K562 (cell line): ENCODE data around the gene ZNF30. TPM values are rescaled to one million over a fixed set of nuclear protein-coding genes. Genes with fewer than 3 reads are reported as not detected.

Experiments used
- BCL6 ChIP-seq: fragments of 250-450 bp; sonication (Bioruptor Pico); IDR thresholded peaks from 2 replicates; pipeline ENCODE4 v1.4.0; 2020
- CBX3 ChIP-seq, 2 experiments: IDR thresholded peaks; 1 replicate in 1 of 2; 2 replicates in 1 of 2; pipeline ENCODE4 v1.6.1; 2012; ENCODE audit warnings: inconsistent platforms in 2 of 2, low read length in 2 of 2, borderline replicate concordance in 1 of 2, control low read depth in 1 of 2
- CREB5 ChIP-seq: fragments of 250-450 bp; sonication (Bioruptor Pico); IDR thresholded peaks from 2 replicates; pipeline ENCODE4 v1.5.0; 2020; ENCODE audit warnings: mild to moderate bottlenecking
- ELF1 ChIP-seq: fragments of 200-800 bp; sonication (Bioruptor generic); IDR thresholded peaks from 2 replicates; pipeline ENCODE4 v1.6.1; 2016; ENCODE audit warnings: missing genetic modification characterization, missing compliant biosample characterization
- ESRRB ChIP-seq: fragments of 250-450 bp; sonication (Bioruptor Pico); IDR thresholded peaks from 2 replicates; pipeline ENCODE4 v1.5.0; 2020; ENCODE audit warnings: mild to moderate bottlenecking, moderate library complexity, borderline replicate concordance
- ETS1 ChIP-seq: conservative IDR thresholded peaks from 2 replicates; pipeline ENCODE4 v1.6.1; 2011; ENCODE audit warnings: low read depth, mild to moderate bottlenecking, low read length; ENCODE audit not compliant: control insufficient read depth
- ETV1 ChIP-seq: fragments of 450-650 bp; conservative IDR thresholded peaks from 2 replicates; pipeline ENCODE4 v1.6.1; 2016; ENCODE audit warnings: missing genetic modification characterization, control low read depth, low read depth, missing compliant biosample characterization
- GABPA ChIP-seq: fragments of 200-800 bp; sonication (Bioruptor generic); conservative IDR thresholded peaks from 2 replicates; pipeline ENCODE4 v1.6.1; 2016; ENCODE audit warnings: low read depth, missing genetic modification characterization, missing compliant biosample characterization
- HDAC1 ChIP-seq, 2 experiments: fragments of 450-650 bp; IDR thresholded peaks; 2 replicates each; pipeline ENCODE4 v1.6.1; 2016 to 2017; ENCODE audit warnings: inconsistent platforms in 1 of 2, mild to moderate bottlenecking in 1 of 2, moderate library complexity in 1 of 2
- HNRNPLL ChIP-seq: fragments of 200-400 bp; formaldehyde crosslinking; IDR thresholded peaks from 2 replicates; pipeline ENCODE4 v1.6.1; 2017; ENCODE audit warnings: low read length, low read depth, mild to moderate bottlenecking; ENCODE audit not compliant: poor library complexity, severe bottlenecking
- ILF3 ChIP-seq: fragments of 450-650 bp; IDR thresholded peaks from 2 replicates; pipeline ENCODE4 v1.6.1; 2018; ENCODE audit warnings: antibody characterized with exemption, mild to moderate bottlenecking, moderate library complexity, borderline replicate concordance
- NFE2 ChIP-seq: IDR thresholded peaks from 2 replicates; pipeline ENCODE4 v1.6.1; 2014; ENCODE audit warnings: antibody characterized with exemption, low read depth
- NRF1 ChIP-seq, 2 experiments: fragments of 450-650 bp; IDR thresholded peaks in 1 of 2; conservative IDR thresholded peaks in 1 of 2; 2 replicates each; pipeline ENCODE4 v1.6.1; 2014; ENCODE audit warnings: mild to moderate bottlenecking in 2 of 2
- OTX1 ChIP-seq: fragments of 450-650 bp; formaldehyde crosslinking; IDR thresholded peaks from 2 replicates; pipeline ENCODE4 v1.4.0; 2022; ENCODE audit warnings: mild to moderate bottlenecking
- PHF8 ChIP-seq: fragments of 200-600 bp; sonication (generic); IDR thresholded peaks from 2 replicates; pipeline ENCODE4 v1.6.1; 2012; ENCODE audit warnings: mixed run types, mild to moderate bottlenecking, inconsistent platforms, low read length, moderate library complexity, borderline replicate concordance
- RBFOX2 ChIP-seq: fragments of 200-400 bp; formaldehyde crosslinking; IDR thresholded peaks from 2 replicates; pipeline ENCODE4 v1.6.1; 2017; ENCODE audit warnings: low read depth, mild to moderate bottlenecking, low read length, moderate library complexity
- RUNX1 ChIP-seq: sonication (generic); IDR thresholded peaks from 2 replicates; pipeline ENCODE4 v1.6.1; 2016; ENCODE audit warnings: antibody characterized with exemption, low read depth
- SMARCC2 ChIP-seq: fragments of 450-650 bp; IDR thresholded peaks from 2 replicates; pipeline ENCODE4 v1.6.1; 2017; ENCODE audit warnings: antibody characterized with exemption, moderate library complexity, mild to moderate bottlenecking, low read depth
- STAT5A ChIP-seq: IDR thresholded peaks from 2 replicates; pipeline ENCODE4 v1.6.1; 2012; ENCODE audit warnings: low read length, inconsistent platforms, borderline replicate concordance
- SUPT5H ChIP-seq: fragments of 450-650 bp; IDR thresholded peaks from 2 replicates; pipeline ENCODE4 v1.6.1; 2016
- ZBTB2 ChIP-seq: fragments of 450-650 bp; IDR thresholded peaks from 2 replicates; pipeline ENCODE4 v1.6.1; 2016; ENCODE audit warnings: antibody characterized with exemption
- ZFX ChIP-seq: sonication (generic); formaldehyde crosslinking; IDR thresholded peaks from 2 replicates; pipeline ENCODE4 v1.8.0; 2022; ENCODE audit warnings: mild to moderate bottlenecking, missing genetic modification reagents, moderate library complexity
- ZNF274 ChIP-seq: IDR thresholded peaks from 2 replicates; pipeline ENCODE4 v1.6.1; 2011; ENCODE audit warnings: low read depth, mild to moderate bottlenecking, low read length, moderate library complexity, borderline replicate concordance
- ZNF511 ChIP-seq: sonication (generic); formaldehyde crosslinking; IDR thresholded peaks from 2 replicates; pipeline ENCODE4 v1.8.0; 2022; ENCODE audit warnings: mild to moderate bottlenecking, missing genetic modification reagents
- polyA plus RNA-seq, 8 experiments: library from polyadenylated mRNA; depleted of rRNA in 4 of 8; stranded (reverse) in 5 of 8; unstranded in 3 of 8; fragments of >200 nt; fragmentation: Nextera tagmentation in 2 of 8; fragmentation: Illumina TruSeq in 1 of 8; extraction: Ambion mirVana in 2 of 8; extraction: Trizol in 1 of 8; gene quantifications; 2 replicates each; pipeline versions ENCODE4 v1.2.1 to v1.2.3, GENCODE V29; 2011 to 2014; ENCODE audit warnings: inconsistent platforms in 1 of 8, missing spikeins in 1 of 8
- total RNA-seq, 7 experiments: library from RNA; depleted of rRNA in 6 of 7; stranded (reverse); fragments of >200 nt in 6 of 7; fragmentation: Illumina TruSeq in 2 of 7; extraction: Trizol in 2 of 7; gene quantifications; 2 replicates each; pipeline versions ENCODE4 v1.2.1 to v1.2.3, GENCODE V29; 2011 to 2021; ENCODE audit warnings: low replicate concordance in 1 of 7

ZNF30 gene
- total and polyA plus RNA-seq, 9 of the 15 experiments (the other 6 are each of a cell fraction or from before 2014, with no cell fraction given): 7.3 to 13.4 (median 10.6) TPM

DNA sequence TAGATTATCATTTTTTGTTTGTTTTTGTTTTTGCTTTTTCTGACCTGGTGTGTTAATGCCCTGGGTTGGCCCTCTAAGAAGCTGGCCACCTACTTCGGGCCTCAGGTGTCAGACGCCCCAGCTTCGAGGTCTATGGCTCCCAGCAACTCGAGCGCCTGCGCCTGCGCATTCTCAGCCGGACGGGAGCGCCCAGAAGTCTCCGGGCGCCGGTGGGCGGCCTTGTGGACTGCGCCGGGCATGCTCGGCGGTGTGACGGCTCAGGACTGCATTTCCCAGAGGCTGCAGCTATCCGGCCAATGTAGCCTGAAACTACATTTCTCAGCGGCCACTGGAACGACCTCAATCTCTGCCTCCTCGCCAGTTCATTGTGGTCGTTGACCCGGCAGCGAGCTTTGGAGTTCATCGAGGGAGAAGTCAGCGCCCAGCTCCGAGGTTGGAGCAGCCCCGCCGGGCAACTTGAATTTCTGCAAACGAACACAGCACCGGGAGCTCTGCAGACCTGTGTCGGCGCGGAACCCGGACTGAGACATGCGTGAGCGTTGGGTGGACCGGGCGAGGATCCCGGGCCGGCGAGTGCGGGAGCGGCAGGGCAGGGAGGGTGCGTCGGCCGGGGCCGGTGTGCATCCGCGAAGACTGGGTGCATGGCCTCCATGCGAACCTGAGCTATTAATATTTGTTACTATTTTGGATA is at the start of gene ZNF30 (continued):
- TF ChIP-seq ILF3 (no peak), RUNX1 (peak; percentile 21; the same call in 1 of the 2 replicates), HNRNPLL (peak; percentile 30), CBX3 (IDR thresholded peaks at IDR 0.05; ENCODE audit: borderline replicate concordance in 1 of 2, low read length in 2 of 2) (no peak), HDAC1 (IDR thresholded peaks at IDR 0.05) (peak in 1 of 2 experiments; percentile 68; a peak in 1 of 4 replicates), RBFOX2 (peak; percentile 75), SMARCC2 (peak; percentile 42; the same call in 1 of the 2 replicates), ZNF511 (CRISPR knock-in tag) (peak; percentile 58; the same call in 1 of the 2 replicates), ELF1 (tag) (no peak), SUPT5H (peak; percentile 73), OTX1 (CRISPR knock-in tag) (no peak), NRF1 (conservative IDR thresholded peaks at IDR 0.05 in 1 of 2, IDR thresholded peaks at IDR 0.05 in 1 of 2) (peak; percentile 97 to 98), ZFX (CRISPR knock-in tag) (peak; percentile 91), ESRRB (CRISPR knock-in tag) (no peak), ZNF274 (no peak), PHF8 (peak; percentile 76; the same call in 1 of the 2 replicates), ETS1 (peak; percentile 70; the same call in 1 of the 2 replicates), GABPA (peak; percentile 38; the same call in 1 of the 2 replicates), ETV1 (tag) (no peak), CREB5 (no peak), STAT5A (no peak), BCL6 (CRISPR knock-in tag) (no peak), NFE2 (no peak), ZBTB2 (peak; percentile 93)
